Kidney epithelial cell (primary cell): ENCODE data around the gene MAML2. TPM values are rescaled to one million over a fixed set of nuclear protein-coding genes. Genes with fewer than 3 reads are reported as not detected.
A peak's percentile ranks its signal among the peaks of the same experiment; 100 is the strongest.

Source experiments
- DNase-seq: peaks from one replicate; pipeline ENCODE4 v3.0.0-alpha.2; 2010; ENCODE audit warnings: low read depth
- H3K27me3 ChIP-seq: 2 replicates; pipeline ENCODE4 v1.6.0; 2011; ENCODE audit warnings: low read length; ENCODE audit not compliant: control insufficient read depth, insufficient read depth
- H3K36me3 ChIP-seq: 2 replicates; pipeline ENCODE4 v1.5.1; 2011; ENCODE audit warnings: low read length; ENCODE audit not compliant: control insufficient read depth, insufficient read depth
- H3K4me3 ChIP-seq: 2 replicates; pipeline ENCODE4 v1.5.1; 2011; ENCODE audit warnings: low read depth, mild to moderate bottlenecking, control low read depth, low read length
- total RNA-seq: library from RNA; depleted of rRNA; stranded (reverse); fragments of >200 nt; gene quantifications from 2 replicates; pipeline ENCODE4 v1.2.3, GENCODE V29; 2015
- TF ChIP-seq, protein P1 (sequence below): IDR thresholded peaks from 2 replicates; pipeline ENCODE4 v1.5.1; 2011; ENCODE audit warnings: mild to moderate bottlenecking, moderate library complexity, low read length, control low read depth, inconsistent platforms; ENCODE audit not compliant: insufficient read depth, poor library complexity, severe bottlenecking

Gene MAML2
- total RNA-seq, 1 donor from 2014 or later, result 12.3 TPM

GRCh38 chr11:95977534-95978174, 365.3 kb downstream of the MAML2 start:
- H3K4me3 ChIP-seq, result no peak overlapping the region
- TF ChIP-seq, protein P1, sequence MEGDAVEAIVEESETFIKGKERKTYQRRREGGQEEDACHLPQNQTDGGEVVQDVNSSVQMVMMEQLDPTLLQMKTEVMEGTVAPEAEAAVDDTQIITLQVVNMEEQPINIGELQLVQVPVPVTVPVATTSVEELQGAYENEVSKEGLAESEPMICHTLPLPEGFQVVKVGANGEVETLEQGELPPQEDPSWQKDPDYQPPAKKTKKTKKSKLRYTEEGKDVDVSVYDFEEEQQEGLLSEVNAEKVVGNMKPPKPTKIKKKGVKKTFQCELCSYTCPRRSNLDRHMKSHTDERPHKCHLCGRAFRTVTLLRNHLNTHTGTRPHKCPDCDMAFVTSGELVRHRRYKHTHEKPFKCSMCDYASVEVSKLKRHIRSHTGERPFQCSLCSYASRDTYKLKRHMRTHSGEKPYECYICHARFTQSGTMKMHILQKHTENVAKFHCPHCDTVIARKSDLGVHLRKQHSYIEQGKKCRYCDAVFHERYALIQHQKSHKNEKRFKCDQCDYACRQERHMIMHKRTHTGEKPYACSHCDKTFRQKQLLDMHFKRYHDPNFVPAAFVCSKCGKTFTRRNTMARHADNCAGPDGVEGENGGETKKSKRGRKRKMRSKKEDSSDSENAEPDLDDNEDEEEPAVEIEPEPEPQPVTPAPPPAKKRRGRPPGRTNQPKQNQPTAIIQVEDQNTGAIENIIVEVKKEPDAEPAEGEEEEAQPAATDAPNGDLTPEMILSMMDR, result no peak
- peaks cover 2% of the 10 kb centered on the region for H3K36me3 ChIP-seq
- peak; percentile 28 for DNase-seq
- no peaks in the 10 kb centered on the region for H3K27me3 ChIP-seq

GRCh38 chr11:95976550-95976949, 366.4 kb downstream of the MAML2 start:
- Histone ChIP-seq H3K36me3 (peaks cover 2% of the 10 kb centered on the region), H3K4me3 (no peak overlapping the region), H3K27me3 (no peaks in the 10 kb centered on the region)
- TF ChIP-seq, protein P1, result no peak
- no peak for DNase-seq

GRCh38 chr11:95975343-95975742, 367.7 kb downstream of the MAML2 start:
- TF ChIP-seq, protein P1, result no peak
- DNase-seq, result no peak
- no peak overlapping the region for H3K4me3 ChIP-seq
- H3K27me3 ChIP-seq, result no peaks in the 10 kb centered on the region
- peaks cover 2% of the 10 kb centered on the region for H3K36me3 ChIP-seq

- no peaks in the 10 kb centered on the region for H3K36me3 ChIP-seq
- TF ChIP-seq, protein P1, result no peak
- no peaks in the 10 kb centered on the region for H3K27me3 ChIP-seq
- H3K4me3 ChIP-seq, result no peak overlapping the region
- no peak for DNase-seq
Observed at GRCh38 chr11:95972060-95972459, 370.9 kb downstream of the MAML2 start.

- H3K36me3 ChIP-seq, result no peaks in the 10 kb centered on the region
- no peak overlapping the region for H3K4me3 ChIP-seq
- DNase-seq, result no peak
- TF ChIP-seq, protein P1, result peak; percentile 29
- no peaks in the 10 kb centered on the region for H3K27me3 ChIP-seq
Observed at GRCh38 chr11:95968585-95968984, 374.4 kb downstream of the MAML2 start.

- Histone ChIP-seq H3K27me3 (no peaks in the 10 kb centered on the region), H3K4me3 (no peak overlapping the region), H3K36me3 (no peaks in the 10 kb centered on the region)
- no peak for DNase-seq
- TF ChIP-seq, protein P1, result no peak
Observed at GRCh38 chr11:95964281-95964680, 378.7 kb downstream of the MAML2 start.
